ENCODE measurements around the gene SPTBN5.

- TF ChIP-seq, protein P1, sequence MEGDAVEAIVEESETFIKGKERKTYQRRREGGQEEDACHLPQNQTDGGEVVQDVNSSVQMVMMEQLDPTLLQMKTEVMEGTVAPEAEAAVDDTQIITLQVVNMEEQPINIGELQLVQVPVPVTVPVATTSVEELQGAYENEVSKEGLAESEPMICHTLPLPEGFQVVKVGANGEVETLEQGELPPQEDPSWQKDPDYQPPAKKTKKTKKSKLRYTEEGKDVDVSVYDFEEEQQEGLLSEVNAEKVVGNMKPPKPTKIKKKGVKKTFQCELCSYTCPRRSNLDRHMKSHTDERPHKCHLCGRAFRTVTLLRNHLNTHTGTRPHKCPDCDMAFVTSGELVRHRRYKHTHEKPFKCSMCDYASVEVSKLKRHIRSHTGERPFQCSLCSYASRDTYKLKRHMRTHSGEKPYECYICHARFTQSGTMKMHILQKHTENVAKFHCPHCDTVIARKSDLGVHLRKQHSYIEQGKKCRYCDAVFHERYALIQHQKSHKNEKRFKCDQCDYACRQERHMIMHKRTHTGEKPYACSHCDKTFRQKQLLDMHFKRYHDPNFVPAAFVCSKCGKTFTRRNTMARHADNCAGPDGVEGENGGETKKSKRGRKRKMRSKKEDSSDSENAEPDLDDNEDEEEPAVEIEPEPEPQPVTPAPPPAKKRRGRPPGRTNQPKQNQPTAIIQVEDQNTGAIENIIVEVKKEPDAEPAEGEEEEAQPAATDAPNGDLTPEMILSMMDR (IDR thresholded peaks at IDR 0.05) = no peak
- no peak for TF ChIP-seq POLR2A (IDR thresholded peaks at IDR 0.05)
Observed at GRCh38 chr15:41824062-41824745, 69.6 kb downstream of the SPTBN5 start.
